ENCODE results near the gene ZNF780B.

- TF ChIP-seq TCF12 (IDR thresholded peaks at IDR 0.05; ENCODE audit: low read depth) (no peak), MAX (IDR thresholded peaks at IDR 0.05) (no peak), CEBPB (IDR thresholded peaks at IDR 0.05) (no peak)
Measured at GRCh38 chr19:40103600-40103999, 47.6 kb upstream of the ZNF780B start.
